GM15510 (cell line): ENCODE data around the gene DCC.

Experiments
- POLR2A ChIP-seq: IDR thresholded peaks from 3 replicates; pipeline ENCODE4 v1.6.1; 2011; ENCODE audit warnings: borderline replicate concordance; ENCODE audit not compliant: insufficient read length; ENCODE audit errors: extremely low read depth

DCC gene

DNA sequence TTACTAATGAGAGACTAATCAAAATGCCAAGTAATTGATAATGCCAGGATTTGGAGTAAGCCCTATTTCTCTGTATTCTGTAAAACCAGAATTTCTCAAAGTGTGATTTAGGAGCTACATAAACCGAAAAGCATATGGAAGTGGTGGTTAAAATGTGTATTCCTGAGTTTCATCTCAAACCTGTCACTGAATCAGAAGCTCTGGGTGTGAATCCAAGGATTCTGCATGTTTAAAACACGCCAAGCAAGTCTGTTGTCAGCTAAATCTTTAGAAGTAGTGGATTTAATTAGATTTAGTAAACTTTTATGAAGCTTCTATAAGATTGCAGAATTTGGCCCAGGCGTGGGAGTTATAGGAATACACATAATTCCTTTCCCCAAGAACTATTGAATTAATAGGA, 700.3 kb downstream of the DCC start:
- no peak for TF ChIP-seq POLR2A

GRCh38 chr18:53056064-53056463, 716.1 kb downstream of the DCC start:
- TF ChIP-seq POLR2A: no peak

DNA sequence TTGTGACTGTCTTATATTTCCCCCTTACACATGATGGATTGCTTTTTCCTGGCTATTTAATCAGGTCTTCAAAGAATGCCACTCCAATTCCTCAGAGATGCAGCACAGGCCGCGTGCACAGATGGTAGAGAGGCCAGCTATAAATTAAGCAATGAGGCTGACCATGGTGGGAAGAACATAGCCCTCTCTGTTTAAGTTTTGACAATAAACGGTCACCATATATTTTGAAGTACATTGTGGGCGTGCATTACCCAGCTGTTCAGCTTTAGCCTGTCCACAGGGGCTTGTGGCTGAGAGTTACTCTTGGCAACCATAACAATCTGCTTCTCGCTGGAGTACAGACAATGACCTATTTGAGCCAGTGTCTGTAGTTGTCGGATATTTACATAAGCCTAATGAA, 730.8 kb downstream of the DCC start:
- no peak for TF ChIP-seq POLR2A

- TF ChIP-seq POLR2A: no peak
Observed at GRCh38 chr18:53080687-53081086, 740.7 kb downstream of the DCC start.

GRCh38 chr18:53093636-53094035, 753.6 kb downstream of the DCC start:
- TF ChIP-seq POLR2A: no peak

DNA sequence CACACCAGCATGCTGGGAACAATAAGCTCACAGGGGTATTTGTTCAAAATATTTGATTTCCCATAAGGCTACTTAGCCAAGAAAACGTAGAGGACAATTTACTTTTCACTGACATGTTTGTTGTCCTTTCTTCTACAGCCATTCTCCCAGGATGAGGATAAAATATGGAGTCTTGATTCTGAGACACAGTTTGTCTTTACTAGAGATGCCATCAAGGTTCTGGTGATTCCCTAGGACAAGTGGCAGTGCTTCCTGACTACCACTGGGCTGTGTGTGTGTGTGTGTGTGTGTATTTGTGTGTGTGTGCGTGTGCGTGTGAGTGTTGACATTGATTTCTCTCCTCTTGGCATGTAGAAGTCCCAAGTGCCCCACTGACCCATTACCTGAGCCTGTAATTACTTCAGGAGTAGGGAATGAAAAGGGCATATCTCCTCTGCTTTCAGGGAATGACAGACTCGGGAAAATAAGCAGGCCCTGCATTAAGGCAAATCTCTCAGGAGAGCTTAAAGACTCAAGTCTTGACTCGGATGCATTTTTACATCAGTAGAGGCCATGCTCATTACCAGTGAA, 761.6 kb downstream of the DCC start:
- no peak for TF ChIP-seq POLR2A

GRCh38 chr18:53114441-53114840, 774.4 kb downstream of the DCC start:
- no peak for TF ChIP-seq POLR2A

DNA sequence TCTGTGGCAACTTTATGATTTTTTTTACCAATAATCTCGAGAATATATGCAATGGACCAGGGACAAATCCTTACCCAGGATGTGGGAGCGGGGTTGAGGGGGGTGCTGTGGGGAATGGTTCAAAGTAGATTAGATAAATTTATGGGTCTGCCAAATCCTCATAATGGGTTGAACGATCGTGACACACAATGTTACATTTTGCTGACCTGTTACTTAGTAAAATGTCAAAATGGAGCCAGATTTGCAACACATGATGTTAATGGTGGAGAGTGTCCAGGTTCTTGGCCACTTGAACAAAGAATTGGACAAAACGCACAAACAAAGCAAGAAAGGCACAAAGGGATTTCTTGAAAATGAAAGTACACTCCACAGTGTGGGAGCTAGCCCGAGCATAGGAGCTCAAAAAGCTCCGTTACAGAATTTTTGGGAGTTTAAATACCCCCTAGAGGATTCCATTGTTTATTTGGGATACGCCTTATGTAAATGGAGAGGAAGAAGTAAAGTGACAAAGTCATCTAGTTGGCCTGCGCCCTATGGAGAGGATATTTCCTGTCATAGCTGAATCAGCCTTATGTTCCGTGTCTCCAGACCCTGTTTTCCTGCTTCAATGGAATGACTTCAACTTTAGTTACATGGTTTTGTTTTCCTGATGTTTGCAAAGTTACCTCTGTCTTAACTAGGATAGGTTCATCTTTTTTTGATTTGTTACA, 776.0 kb downstream of the DCC start:
- no peak for TF ChIP-seq POLR2A

- no peak for TF ChIP-seq POLR2A
Observed at GRCh38 chr18:53117851-53118250, 777.9 kb downstream of the DCC start.

DNA sequence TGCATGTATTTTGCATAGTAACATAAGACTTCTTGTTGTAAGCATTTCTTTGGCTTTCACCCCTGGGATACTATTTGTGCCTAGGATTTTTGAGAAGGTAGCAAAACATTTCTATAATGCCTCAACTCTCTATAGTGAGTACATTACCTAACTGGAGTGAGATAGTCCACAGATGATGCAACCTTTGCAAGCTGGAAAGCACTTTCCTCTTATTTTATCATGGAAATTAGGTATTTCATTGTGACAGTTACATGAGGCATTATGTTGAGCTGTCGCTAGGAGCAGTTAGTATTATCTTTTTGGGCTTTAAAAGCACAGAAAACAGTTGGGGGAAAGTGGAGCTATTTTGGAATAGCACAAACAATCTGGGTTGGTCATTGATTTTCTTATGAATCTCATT, 786.2 kb downstream of the DCC start:
- no peak for TF ChIP-seq POLR2A

DNA sequence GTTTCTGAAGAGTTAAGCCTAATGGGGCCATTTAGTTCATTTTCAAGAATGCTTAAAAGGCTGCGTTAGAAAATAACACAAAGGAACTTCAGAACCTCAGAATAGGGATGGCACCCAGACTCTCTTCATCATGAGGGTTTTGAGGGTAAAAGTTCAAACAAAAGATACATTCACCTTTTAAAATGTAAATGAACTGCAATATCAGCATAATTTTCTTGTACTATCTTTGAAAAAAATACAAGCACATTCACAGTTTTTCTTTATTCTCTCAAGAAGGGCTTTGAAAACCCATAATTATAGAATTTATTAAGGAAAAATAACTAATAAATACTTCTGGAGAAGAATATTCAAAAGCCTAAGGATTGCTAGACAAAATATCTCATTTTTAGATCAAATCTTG, 791.0 kb downstream of the DCC start:
- no peak for TF ChIP-seq POLR2A

- no peak for TF ChIP-seq POLR2A
Observed at GRCh38 chr18:53134711-53135110, 794.7 kb downstream of the DCC start.

DNA sequence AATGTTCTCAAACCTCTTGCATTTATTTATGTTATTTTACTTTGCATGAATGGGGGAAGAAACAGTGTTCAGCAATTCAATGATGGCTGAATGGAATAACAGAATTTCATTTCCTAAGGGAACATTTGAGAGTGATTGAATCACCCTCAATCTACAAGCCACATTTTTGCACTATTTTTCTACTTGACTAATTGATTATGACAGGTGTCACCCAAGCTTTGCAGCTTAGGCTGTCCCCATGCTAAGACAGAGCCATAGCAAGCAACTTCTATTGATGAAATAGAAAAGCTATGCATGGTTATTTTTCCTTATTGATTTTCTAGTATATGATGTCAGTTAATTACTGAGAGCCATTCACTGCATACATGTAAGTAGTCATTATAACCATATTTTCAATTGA, 795.7 kb downstream of the DCC start:
- no peak for TF ChIP-seq POLR2A

- no peak for TF ChIP-seq POLR2A
Observed at GRCh38 chr18:53139746-53140500, 799.9 kb downstream of the DCC start.

DNA sequence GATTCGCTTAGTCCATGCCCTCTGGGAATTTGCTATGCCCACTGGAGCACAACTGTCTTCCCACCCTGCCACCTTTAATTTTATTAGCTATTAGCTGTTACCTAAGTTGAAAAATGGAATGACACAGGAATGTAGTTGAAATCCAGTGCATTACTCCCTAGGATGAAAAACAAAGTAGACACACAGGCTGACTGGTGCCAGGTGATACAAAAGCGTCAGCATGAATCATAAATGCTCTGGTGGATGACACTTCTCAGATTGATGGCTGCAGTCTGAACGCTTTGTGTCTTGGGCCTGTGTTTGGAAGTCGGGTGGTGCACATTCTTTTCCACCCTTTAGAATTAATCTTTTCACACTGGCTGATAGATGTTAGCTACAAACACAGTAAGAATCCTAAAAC, 802.0 kb downstream of the DCC start:
- TF ChIP-seq POLR2A: no peak

DNA sequence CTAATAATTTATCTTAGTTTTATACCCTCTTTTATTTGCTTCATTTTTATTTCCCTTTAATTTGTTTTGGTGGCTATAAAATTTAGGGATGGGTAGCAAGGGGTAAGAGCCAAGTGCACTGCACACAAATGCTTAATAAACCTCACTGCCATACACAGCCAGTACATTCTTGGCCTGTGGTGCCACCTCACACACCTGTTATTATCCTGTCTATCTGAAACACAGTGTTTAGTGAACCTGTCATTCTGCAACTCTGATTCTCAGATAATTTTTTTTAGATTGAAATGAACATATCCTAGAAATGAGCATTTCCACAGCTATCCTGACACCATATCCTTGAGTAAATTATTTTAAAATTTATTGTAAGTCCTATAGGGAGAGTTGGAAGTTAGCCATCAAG, 807.5 kb downstream of the DCC start:
- TF ChIP-seq POLR2A: no peak

- TF ChIP-seq POLR2A: no peak
Observed at GRCh38 chr18:53148123-53148522, 808.1 kb downstream of the DCC start.

GRCh38 chr18:53152476-53152875, 812.5 kb downstream of the DCC start:
- no peak for TF ChIP-seq POLR2A
